Erythroblast (primary cell): ENCODE measurements around the gene MIA3.

Experiments used
- GATA1 ChIP-seq: IDR thresholded peaks from 2 replicates; pipeline ENCODE4 v1.6.1; 2011; ENCODE audit warnings: low read depth, mild to moderate bottlenecking, control low read depth, low read length, moderate library complexity
- POLR2A ChIP-seq: IDR thresholded peaks from 2 replicates; pipeline ENCODE4 v1.6.1; 2011; ENCODE audit warnings: mild to moderate bottlenecking, low read length

- TF ChIP-seq POLR2A (no peak), GATA1 (no peak)
Measured at GRCh38 chr1:222652676-222653075, 34.8 kb downstream of the MIA3 start.
